ENCODE data around the gene CLIP2.
"Not testable (repeated sequence)": the region's sequence is repeated elsewhere in the genome, so short reads cannot be mapped to it uniquely, and the experiment has no call there.

The CLIP2 gene

GRCh38 chr7:74300926-74301325 lies 11.7 kb downstream of the CLIP2 start:
- DNase-seq, result no peak

GRCh38 chr7:74302745-74303221 lies 13.6 kb downstream of the CLIP2 start:
- no peak for DNase-seq

GRCh38 chr7:74304550-74304949 lies 15.3 kb downstream of the CLIP2 start:
- no peak for DNase-seq

- no peak for DNase-seq
Observed at GRCh38 chr7:74306004-74306729, 17.0 kb downstream of the CLIP2 start.

- no peak for DNase-seq
Observed at GRCh38 chr7:74306730-74307469, 17.7 kb downstream of the CLIP2 start.

GRCh38 chr7:74307738-74308505 lies 18.7 kb downstream of the CLIP2 start:
- no peak for DNase-seq

- no peak for DNase-seq
Observed at GRCh38 chr7:74309181-74309580, 20.0 kb downstream of the CLIP2 start.

GRCh38 chr7:74311305-74311744 lies 22.1 kb downstream of the CLIP2 start:
- DNase-seq, result no peak

GRCh38 chr7:74312418-74313028 lies 23.3 kb downstream of the CLIP2 start:
- no peak for DNase-seq

- not testable (repeated sequence) for DNase-seq
Observed at GRCh38 chr7:74315891-74316290, 26.7 kb downstream of the CLIP2 start.

GRCh38 chr7:74317146-74317782 lies 28.1 kb downstream of the CLIP2 start:
- DNase-seq, result no peak

- DNase-seq, result no peak
Observed at GRCh38 chr7:74318043-74318442, 28.8 kb downstream of the CLIP2 start.

- no peak for DNase-seq
Observed at GRCh38 chr7:74320645-74321221, 31.5 kb downstream of the CLIP2 start.

- not testable (repeated sequence) for DNase-seq
Observed at GRCh38 chr7:74322892-74323291, 33.7 kb downstream of the CLIP2 start.

- DNase-seq, result no peak
Observed at GRCh38 chr7:74324531-74325209, 35.5 kb downstream of the CLIP2 start.

- no peak for DNase-seq
Observed at GRCh38 chr7:74325210-74325565, 36.0 kb downstream of the CLIP2 start.

- no peak for DNase-seq
Observed at GRCh38 chr7:74329225-74329624, 40.0 kb downstream of the CLIP2 start.

GRCh38 chr7:74332373-74333176 lies 43.4 kb downstream of the CLIP2 start:
- no peak for DNase-seq

GRCh38 chr7:74334030-74334429 lies 44.8 kb downstream of the CLIP2 start:
- DNase-seq, result no peak

- no peak for DNase-seq
Observed at GRCh38 chr7:74337926-74338325, 48.7 kb downstream of the CLIP2 start.
